SU-DHL-6 (cell line): Measurements from ENCODE around the gene PDE4B.

Source experiments
- H2AFZ ChIP-seq: fragments of 200-600 bp; sonication (generic); 2 replicates; pipeline ENCODE4 v1.6.1; 2014; ENCODE audit warnings: low read depth, mild to moderate bottlenecking, moderate library complexity, mixed read lengths, antibody characterized with exemption, low read length; ENCODE audit not compliant: severe bottlenecking
- H3F3A ChIP-seq: fragments of 200-600 bp; shearing (Covaris generic); 2 replicates; pipeline ENCODE4 v1.6.0; 2016; ENCODE audit warnings: antibody characterized with exemption, mild to moderate bottlenecking; ENCODE audit not compliant: insufficient read depth
- H3K27ac ChIP-seq: fragments of 200-600 bp; sonication (generic); 2 replicates; pipeline ENCODE4 v1.5.1; 2016; ENCODE audit warnings: low read depth, mild to moderate bottlenecking, low read length, moderate library complexity, mixed read lengths
- H3K27me3 ChIP-seq: fragments of 200-600 bp; sonication (generic), shearing (Covaris generic); 2 replicates; pipeline ENCODE4 v1.6.0; 2014; ENCODE audit warnings: mild to moderate bottlenecking, low read length
- H3K36me3 ChIP-seq: fragments of 200-600 bp; sonication (generic); 2 replicates; pipeline ENCODE4 v1.6.1; 2014; ENCODE audit warnings: mild to moderate bottlenecking, low read length, mixed read lengths
- H3K4me2 ChIP-seq: fragments of 300-600, 200-600 bp; shearing (Covaris generic), sonication (generic); 2 replicates; pipeline ENCODE4 v1.6.0; 2014; ENCODE audit warnings: low read length, low read depth, mild to moderate bottlenecking; ENCODE audit not compliant: poor library complexity, severe bottlenecking
- H3K4me3 ChIP-seq: fragments of 200-600 bp; sonication (generic); 2 replicates; pipeline ENCODE4 v1.5.1; 2014; ENCODE audit warnings: antibody characterized with exemption, low read length, mild to moderate bottlenecking, mixed read lengths; ENCODE audit not compliant: insufficient read depth, poor library complexity, severe bottlenecking
- H3K79me2 ChIP-seq: fragments of 200-600 bp; sonication (generic); 2 replicates; pipeline ENCODE4 v1.6.1; 2014; ENCODE audit warnings: mild to moderate bottlenecking, low read length, moderate library complexity; ENCODE audit not compliant: insufficient read depth
- H3K9ac ChIP-seq: fragments of 200-600 bp; sonication (generic); 2 replicates; pipeline ENCODE4 v1.7.0; 2014; ENCODE audit warnings: mild to moderate bottlenecking, low read length
- H3K9me2 ChIP-seq: fragments of 200-600 bp; sonication (generic); replicated peaks from 2 replicates; pipeline ENCODE4 v1.6.1; 2014; ENCODE audit warnings: low read length; ENCODE audit not compliant: insufficient read depth
- H3K9me3 ChIP-seq: fragments of 200-600 bp; sonication (generic); 2 replicates; pipeline ENCODE4 v1.6.1; 2014; ENCODE audit warnings: low read length, mixed read lengths; ENCODE audit not compliant: insufficient read depth
- H4K20me1 ChIP-seq: fragments of 200-600 bp; sonication (generic); 2 replicates; pipeline ENCODE4 v1.6.1; 2014; ENCODE audit warnings: low read depth, mild to moderate bottlenecking, antibody characterized with exemption, low read length, moderate library complexity, mixed read lengths
- EZH2phosphoT487 ChIP-seq: fragments of 200-600 bp; sonication (generic), shearing (Covaris generic); conservative IDR thresholded peaks from 2 replicates; pipeline ENCODE4 v1.6.1; 2018; ENCODE audit warnings: mild to moderate bottlenecking, antibody characterized with exemption, low read length, moderate library complexity, mixed read lengths
- TF ChIP-seq, protein P1 (sequence below): fragments of 200-600 bp; sonication (generic); IDR thresholded peaks from one replicate; pipeline ENCODE4 v1.5.1; 2017; ENCODE audit warnings: antibody characterized with exemption, mild to moderate bottlenecking, low read length, moderate library complexity; ENCODE audit not compliant: insufficient read depth, poor library complexity, severe bottlenecking

The PDE4B gene

DNA sequence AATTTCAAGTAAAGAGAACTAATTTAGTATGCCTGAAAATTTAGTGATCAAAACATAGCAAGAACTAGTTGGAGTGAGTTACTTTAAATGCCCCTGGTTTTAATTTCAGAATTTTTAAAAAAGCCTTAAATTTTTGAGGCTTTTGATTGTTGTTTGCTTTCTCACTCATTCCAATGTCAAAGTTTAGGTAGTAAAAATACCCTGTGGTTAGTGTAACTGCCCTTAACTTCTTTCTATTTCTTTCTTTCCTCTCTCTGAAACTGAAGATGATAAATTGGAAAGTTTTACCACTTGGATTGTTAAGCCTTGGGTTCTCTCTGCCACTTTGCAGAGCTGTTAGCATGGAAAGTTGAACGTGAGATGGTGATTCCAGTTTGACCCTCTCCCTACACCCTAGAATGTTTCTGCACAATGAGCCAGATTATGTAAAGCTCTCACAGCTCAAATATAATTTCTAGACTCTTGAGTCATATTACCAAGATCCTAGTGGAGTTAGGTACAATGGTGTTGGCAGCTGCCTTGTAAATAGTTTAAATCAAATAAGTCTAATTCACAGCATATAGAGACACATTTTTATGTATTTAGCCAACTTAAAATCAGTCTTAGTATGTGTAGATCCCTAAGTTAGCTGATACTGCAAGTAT, 548.9 kb downstream of the PDE4B start:
- Histone ChIP-seq H3K4me3 (no peak overlapping the region), H3K27ac (no peak overlapping the region), H4K20me1 (no peaks in the 10 kb centered on the region), H3K9me2 (no peaks in the 10 kb centered on the region), H3K36me3 (no peaks in the 10 kb centered on the region), H3K9me3 (no peaks in the 10 kb centered on the region), H3K27me3 (no peaks in the 10 kb centered on the region), H3K79me2 (no peaks in the 10 kb centered on the region), H3K9ac (no peak overlapping the region), H3K4me2 (no peak overlapping the region), H3F3A (no peaks in the 10 kb centered on the region), H2AFZ (no peak overlapping the region)
- TF ChIP-seq, protein P1, sequence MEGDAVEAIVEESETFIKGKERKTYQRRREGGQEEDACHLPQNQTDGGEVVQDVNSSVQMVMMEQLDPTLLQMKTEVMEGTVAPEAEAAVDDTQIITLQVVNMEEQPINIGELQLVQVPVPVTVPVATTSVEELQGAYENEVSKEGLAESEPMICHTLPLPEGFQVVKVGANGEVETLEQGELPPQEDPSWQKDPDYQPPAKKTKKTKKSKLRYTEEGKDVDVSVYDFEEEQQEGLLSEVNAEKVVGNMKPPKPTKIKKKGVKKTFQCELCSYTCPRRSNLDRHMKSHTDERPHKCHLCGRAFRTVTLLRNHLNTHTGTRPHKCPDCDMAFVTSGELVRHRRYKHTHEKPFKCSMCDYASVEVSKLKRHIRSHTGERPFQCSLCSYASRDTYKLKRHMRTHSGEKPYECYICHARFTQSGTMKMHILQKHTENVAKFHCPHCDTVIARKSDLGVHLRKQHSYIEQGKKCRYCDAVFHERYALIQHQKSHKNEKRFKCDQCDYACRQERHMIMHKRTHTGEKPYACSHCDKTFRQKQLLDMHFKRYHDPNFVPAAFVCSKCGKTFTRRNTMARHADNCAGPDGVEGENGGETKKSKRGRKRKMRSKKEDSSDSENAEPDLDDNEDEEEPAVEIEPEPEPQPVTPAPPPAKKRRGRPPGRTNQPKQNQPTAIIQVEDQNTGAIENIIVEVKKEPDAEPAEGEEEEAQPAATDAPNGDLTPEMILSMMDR, result no peak
- no peak for TF ChIP-seq EZH2phosphoT487

DNA sequence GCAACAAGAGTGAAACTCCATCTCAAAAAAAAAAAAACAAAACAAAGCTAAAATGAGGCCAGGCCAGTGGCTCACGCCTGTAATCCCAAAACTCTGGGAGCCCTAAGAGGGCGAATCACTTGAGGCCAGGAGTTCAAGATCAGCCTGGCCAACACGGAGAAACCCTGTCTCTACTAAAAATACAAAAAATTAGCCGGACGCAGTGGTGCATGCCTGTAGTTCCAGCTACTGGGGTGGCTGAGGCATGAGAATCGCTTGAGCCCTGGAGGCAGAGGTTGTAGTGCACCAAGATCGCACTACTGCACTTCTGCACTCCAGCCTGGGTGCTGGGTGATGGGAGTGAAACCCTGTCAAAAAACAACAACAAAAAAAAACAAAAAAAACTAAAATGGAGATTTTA, 550.0 kb downstream of the PDE4B start:
- no peak overlapping the region for H3K9ac ChIP-seq
- H3K9me3 ChIP-seq, result no peaks in the 10 kb centered on the region
- no peak overlapping the region for H2AFZ ChIP-seq
- no peak for TF ChIP-seq EZH2phosphoT487
- TF ChIP-seq, protein P1, result no peak
- no peak overlapping the region for H3K4me2 ChIP-seq
- H3K79me2 ChIP-seq, result no peaks in the 10 kb centered on the region
- no peak overlapping the region for H3K27ac ChIP-seq
- no peaks in the 10 kb centered on the region for H3F3A ChIP-seq
- H3K36me3 ChIP-seq, result no peaks in the 10 kb centered on the region
- H3K9me2 ChIP-seq, result no peaks in the 10 kb centered on the region
- H3K27me3 ChIP-seq, result no peaks in the 10 kb centered on the region
- H4K20me1 ChIP-seq, result no peaks in the 10 kb centered on the region
- no peak overlapping the region for H3K4me3 ChIP-seq

DNA sequence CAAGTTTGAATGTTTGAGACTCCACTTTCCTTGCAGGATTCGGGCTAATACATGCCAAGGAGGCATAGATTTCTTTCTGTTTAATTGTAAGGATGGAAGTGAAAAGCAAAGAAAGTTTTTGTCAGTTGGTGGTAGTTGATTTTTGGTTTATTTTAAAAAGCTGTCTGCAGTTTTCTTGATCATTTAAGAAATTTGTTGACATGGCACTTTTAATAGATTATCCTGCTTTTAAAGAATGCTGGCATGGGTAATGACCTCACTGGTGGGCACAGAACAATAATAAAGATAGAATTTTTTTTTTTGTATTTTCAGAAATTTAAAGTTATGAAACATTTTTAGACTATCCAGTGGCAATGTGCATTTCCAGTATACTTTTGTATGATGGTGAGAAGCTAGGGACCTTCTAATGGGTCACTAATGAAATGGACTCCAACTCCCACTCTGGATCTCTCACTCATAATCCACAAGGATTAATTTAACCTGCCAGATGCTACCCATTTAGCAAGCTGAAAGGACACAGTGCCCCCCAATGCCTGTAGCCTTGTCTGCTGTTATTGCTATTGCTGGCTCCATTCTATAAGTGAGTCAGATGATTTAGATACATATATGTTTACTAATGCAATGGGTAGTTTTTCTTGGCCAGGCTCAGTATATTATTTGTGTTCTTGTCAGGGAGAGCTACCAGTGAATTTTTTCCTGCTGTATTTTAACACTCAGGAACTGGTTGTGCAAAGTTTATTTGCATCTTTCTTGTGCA, 551.1 kb downstream of the PDE4B start:
- H3K9ac ChIP-seq, result no peak overlapping the region
- no peaks in the 10 kb centered on the region for H3K79me2 ChIP-seq
- H3F3A ChIP-seq, result no peaks in the 10 kb centered on the region
- no peaks in the 10 kb centered on the region for H3K36me3 ChIP-seq
- no peak overlapping the region for H3K27ac ChIP-seq
- H4K20me1 ChIP-seq, result no peaks in the 10 kb centered on the region
- H2AFZ ChIP-seq, result no peak overlapping the region
- H3K4me2 ChIP-seq, result no peak overlapping the region
- no peaks in the 10 kb centered on the region for H3K9me3 ChIP-seq
- H3K27me3 ChIP-seq, result no peaks in the 10 kb centered on the region
- H3K9me2 ChIP-seq, result no peaks in the 10 kb centered on the region
- TF ChIP-seq, protein P1, result no peak
- TF ChIP-seq EZH2phosphoT487, result no peak
- no peak overlapping the region for H3K4me3 ChIP-seq
